Stomach smooth muscle (tissue), 2 donors: Measurements from ENCODE around the gene IFNL3.
"Not testable (repeated sequence)": the region's sequence is repeated elsewhere in the genome, so short reads cannot be mapped to it uniquely, and the experiment has no call there.

Source experiments
- H3K27ac ChIP-seq: one replicate; pipeline ENCODE4 v1.7.0; 2013; ENCODE audit warnings: mild to moderate bottlenecking, low read length, inconsistent platforms
- H3K27me3 ChIP-seq, 2 donors: one replicate each; pipeline ENCODE4 v1.7.0; 2013; ENCODE audit warnings: low read length in 2 of 2; ENCODE audit not compliant: insufficient read depth in 2 of 2, control insufficient read depth in 1 of 2
- H3K36me3 ChIP-seq, 2 donors: one replicate each; pipeline ENCODE4 v1.7.0; 2013; ENCODE audit warnings: low read length in 2 of 2; ENCODE audit not compliant: control insufficient read depth in 2 of 2, insufficient read depth in 2 of 2
- H3K4me1 ChIP-seq: one replicate; pipeline ENCODE4 v1.7.0; 2013; ENCODE audit warnings: low read length; ENCODE audit not compliant: control insufficient read depth, insufficient read depth
- H3K4me3 ChIP-seq, 2 donors: one replicate each; pipeline ENCODE4 v1.7.0; 2013; ENCODE audit warnings: low read length in 2 of 2
- H3K9ac ChIP-seq, 2 donors: one replicate each; pipeline ENCODE4 v1.7.0; 2013; ENCODE audit warnings: low read length in 2 of 2, mild to moderate bottlenecking in 1 of 2
- H3K9me3 ChIP-seq, 2 donors: one replicate each; pipeline ENCODE4 v1.7.0; 2013; ENCODE audit warnings: low read length in 2 of 2; ENCODE audit not compliant: control insufficient read depth in 2 of 2
- donor health status: healthy.
- donor health status: Pancreatic carcinoma.

IFNL3 gene

DNA sequence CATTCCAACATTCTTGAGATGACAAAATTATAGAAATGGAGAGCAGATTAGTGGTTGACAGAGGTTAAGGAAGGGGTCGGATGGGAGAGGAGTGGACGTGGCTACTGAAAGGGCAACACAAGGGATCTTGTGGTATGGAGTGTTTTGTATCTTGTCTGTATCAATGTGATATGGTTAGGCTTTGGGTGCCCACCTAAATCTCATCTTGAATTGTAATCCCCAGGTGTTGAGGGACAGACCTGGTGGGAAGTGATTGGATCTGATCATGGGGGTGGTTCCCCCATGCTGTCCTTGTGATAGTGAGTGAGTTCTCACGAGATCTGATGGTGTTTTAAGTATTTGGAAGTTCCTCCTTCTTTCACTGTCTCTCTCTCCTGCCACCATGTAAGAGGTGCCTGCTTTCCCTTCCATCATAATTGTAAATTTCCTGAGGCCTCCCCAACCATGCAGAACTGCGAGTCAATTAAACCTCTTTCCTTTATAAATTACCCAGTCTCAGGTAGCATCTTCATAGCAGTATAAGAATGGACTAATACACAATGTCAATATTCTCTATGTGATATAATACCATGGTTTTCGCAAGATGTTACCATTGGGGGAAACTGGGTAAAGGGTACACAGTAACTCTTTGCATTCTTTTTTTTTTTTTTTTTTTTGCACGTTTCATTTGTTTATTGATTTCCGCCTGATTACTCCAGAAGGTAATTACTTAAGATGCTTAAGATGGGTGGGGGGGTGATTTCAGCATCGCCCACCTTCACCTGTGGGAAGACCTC, 8.8 kb upstream of the IFNL3 start:
- no peaks in the 10 kb centered on the region for H3K9me3 ChIP-seq
- no peak overlapping the region for H3K27ac ChIP-seq
- H3K4me3 ChIP-seq, result no peak overlapping the region
- no peaks in the 10 kb centered on the region for H3K36me3 ChIP-seq
- H3K27me3 ChIP-seq, result peaks cover 16 to 23% of the 10 kb centered on the region in 2 donors
- no peaks in the 10 kb centered on the region for H3K4me1 ChIP-seq
- H3K9ac ChIP-seq, result no peak overlapping the region

GRCh38 chr19:39252458-39252857, 7.7 kb upstream of the IFNL3 start:
- peaks cover 27 to 29% of the 10 kb centered on the region in 2 donors for H3K27me3 ChIP-seq
- no peak overlapping the region for H3K27ac ChIP-seq
- H3K4me1 ChIP-seq, result peaks cover 5% of the 10 kb centered on the region
- no peak overlapping the region for H3K4me3 ChIP-seq
- no peaks in the 10 kb centered on the region for H3K36me3 ChIP-seq
- no peak overlapping the region for H3K9ac ChIP-seq
- H3K9me3 ChIP-seq, result no peaks in the 10 kb centered on the region

GRCh38 chr19:39251846-39252245, 7.0 kb upstream of the IFNL3 start:
- Histone ChIP-seq H3K27ac (no peak overlapping the region), H3K9me3 (no peaks in the 10 kb centered on the region), H3K9ac (no peak overlapping the region), H3K36me3 (no peaks in the 10 kb centered on the region), H3K4me3 (no peak overlapping the region), H3K27me3 (peaks cover 30 to 33% of the 10 kb centered on the region in 2 donors), H3K4me1 (peaks cover 7% of the 10 kb centered on the region)

- peaks cover 30 to 34% of the 10 kb centered on the region in 2 donors for H3K27me3 ChIP-seq
- H3K36me3 ChIP-seq, result no peaks in the 10 kb centered on the region
- H3K27ac ChIP-seq, result no peak overlapping the region
- no peak overlapping the region for H3K4me3 ChIP-seq
- H3K9ac ChIP-seq, result no peak overlapping the region
- peaks cover 7% of the 10 kb centered on the region for H3K4me1 ChIP-seq
- no peaks in the 10 kb centered on the region for H3K9me3 ChIP-seq
These were observed 6.3 kb upstream of the IFNL3 start for GRCh38 chr19:39251081-39251480.

- H3K27me3 ChIP-seq, result peaks cover 30 to 32% of the 10 kb centered on the region in 2 donors
- H3K4me3 ChIP-seq, result peak within 1 kb of the TSS in 1 of 2 donors; percentile 54
- no peak within 1 kb of the TSS for H3K9ac ChIP-seq
- H3K36me3 ChIP-seq, result no peaks in the 10 kb centered on the region
- no peaks in the 10 kb centered on the region for H3K9me3 ChIP-seq
- no peak within 1 kb of the TSS for H3K27ac ChIP-seq
- peaks cover 7% of the 10 kb centered on the region for H3K4me1 ChIP-seq
These were observed 4.0 kb upstream of the IFNL3 start, which contains the start of gene IFNL4 for GRCh38 chr19:39248806-39249205. IFNL4 (minus strand) TSS chr19:39248856.

DNA sequence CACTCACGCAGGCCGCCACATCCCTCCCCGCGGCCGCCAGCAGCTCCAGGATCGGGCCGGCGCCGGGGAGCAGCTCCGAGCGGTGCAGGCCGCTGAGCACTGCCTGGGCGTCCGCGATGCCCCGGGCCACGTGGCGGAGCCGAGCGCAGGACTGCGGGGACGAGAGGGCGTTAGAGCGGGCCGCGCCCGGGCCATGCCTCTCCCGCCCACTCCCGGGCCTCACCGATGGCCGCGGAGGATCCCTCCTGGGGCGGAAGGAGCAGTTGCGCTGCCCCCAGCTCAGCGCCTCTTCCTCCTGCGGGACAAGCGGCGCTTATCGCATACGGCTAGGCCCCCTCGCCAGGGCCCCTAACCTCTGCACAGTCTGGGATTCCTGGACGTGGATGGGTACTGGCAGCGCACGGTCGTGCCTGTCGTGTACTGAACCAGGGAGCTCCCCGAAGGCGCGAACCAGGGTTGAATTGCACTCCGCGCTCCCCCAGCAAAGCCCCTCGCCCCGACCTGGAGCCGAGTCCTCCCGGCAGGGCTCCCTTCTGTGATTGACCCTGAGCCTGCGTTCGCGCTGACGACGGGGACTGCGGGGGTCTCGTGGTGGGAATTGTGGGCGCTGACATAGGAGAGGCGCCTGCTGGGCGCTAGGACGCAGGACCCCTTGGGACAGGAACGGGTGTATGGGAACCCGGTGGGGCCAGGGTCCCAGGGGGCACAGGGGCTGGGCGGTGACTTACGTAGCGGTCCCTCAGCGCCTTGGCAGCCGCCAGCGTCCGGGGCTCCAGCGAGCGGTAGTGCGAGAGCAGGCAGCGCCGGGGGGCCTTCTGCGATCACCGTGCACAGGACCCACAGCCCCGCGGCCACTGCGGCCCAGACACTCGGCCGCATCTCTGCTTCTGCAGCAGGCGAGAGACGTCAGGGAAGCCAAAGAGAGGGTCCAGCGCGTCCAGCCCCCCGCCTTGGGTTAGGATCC, 3.2 kb upstream of the IFNL3 start:
- no peak overlapping the region for H3K9ac ChIP-seq
- peaks cover 30% of the 10 kb centered on the region in 2 donors for H3K27me3 ChIP-seq
- H3K27ac ChIP-seq, result no peak overlapping the region
- peak overlapping the region in 1 of 2 donors; percentile 54 for H3K4me3 ChIP-seq
- H3K9me3 ChIP-seq, result no peaks in the 10 kb centered on the region
- no peaks in the 10 kb centered on the region for H3K36me3 ChIP-seq
- H3K4me1 ChIP-seq, result peaks cover 7% of the 10 kb centered on the region

- Histone ChIP-seq H3K36me3 (no peaks in the 10 kb centered on the region), H3K27me3 (peaks cover 30% of the 10 kb centered on the region in 2 donors), H3K4me1 (peaks cover 7% of the 10 kb centered on the region), H3K4me3 (peak overlapping the region in 1 of 2 donors; percentile 54), H3K27ac (no peak overlapping the region), H3K9me3 (no peaks in the 10 kb centered on the region), H3K9ac (no peak overlapping the region)
These were observed 2.3 kb upstream of the IFNL3 start for GRCh38 chr19:39246951-39247669.

DNA sequence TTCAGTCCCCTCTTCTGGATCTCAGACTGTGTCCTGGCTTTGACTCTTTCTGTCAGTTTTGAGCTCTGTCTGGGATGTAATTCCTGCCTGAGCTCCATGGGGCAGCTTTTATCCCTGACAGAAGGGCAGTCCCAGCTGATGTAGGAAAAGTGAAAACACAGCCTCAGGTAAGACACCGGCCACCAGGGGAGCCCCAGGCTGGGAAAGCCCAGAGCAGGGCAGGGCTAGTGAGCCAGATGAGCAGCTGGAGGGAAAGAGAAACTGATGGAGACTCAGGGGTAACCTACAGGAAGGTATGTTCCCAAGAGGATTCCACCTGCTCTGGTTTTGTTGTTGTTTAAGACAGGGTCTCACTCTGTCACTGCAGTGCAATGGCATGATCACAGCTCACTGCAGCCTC, 360 bp upstream of the IFNL3 start:
- H3K9me3 ChIP-seq, H3K9ac ChIP-seq, H3K27ac ChIP-seq, H3K4me3 ChIP-seq, H3K36me3 ChIP-seq, H3K4me1 ChIP-seq: not testable (repeated sequence)
- peaks cover 28 to 29% of the 10 kb centered on the region in 2 donors for H3K27me3 ChIP-seq

- not testable (repeated sequence) for H3K36me3 ChIP-seq, H3K27ac ChIP-seq, H3K4me3 ChIP-seq, H3K4me1 ChIP-seq, H3K9me3 ChIP-seq, H3K9ac ChIP-seq
- peaks cover 19 to 21% of the 10 kb centered on the region in 2 donors for H3K27me3 ChIP-seq
These were observed 1.1 kb downstream of the IFNL3 start for GRCh38 chr19:39243741-39244140.

DNA sequence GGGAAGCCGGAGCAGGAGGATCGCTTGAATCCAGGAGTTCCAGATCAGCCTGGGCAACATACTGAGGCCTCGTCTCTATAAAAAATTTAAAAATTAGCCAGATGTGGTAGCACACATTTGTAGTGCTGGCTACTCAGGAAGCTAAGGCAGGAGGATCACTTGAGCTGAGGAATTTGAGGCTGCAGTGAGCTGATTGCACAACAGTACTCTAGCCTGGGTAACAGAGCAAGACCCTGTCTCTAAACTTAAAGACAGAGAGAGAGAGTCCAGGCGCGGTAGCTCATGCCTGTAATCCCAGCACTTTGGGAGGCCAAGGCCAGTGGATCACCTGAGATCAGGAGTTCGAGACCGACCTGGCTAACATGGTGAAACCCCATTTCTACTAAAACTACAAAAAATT, 4.4 kb downstream of the IFNL3 start:
- Histone ChIP-seq H3K27me3 (peaks cover 6% of the 10 kb centered on the region in 2 donors), H3K9me3 (no peaks in the 10 kb centered on the region), H3K4me1 (no peaks in the 10 kb centered on the region), H3K27ac (no peak overlapping the region), H3K4me3 (no peak overlapping the region), H3K36me3 (no peaks in the 10 kb centered on the region), H3K9ac (no peak overlapping the region)
